ENCODE measurements around the gene FAAP100. TPM values are rescaled to one million over a fixed set of nuclear protein-coding genes. Genes with fewer than 3 reads are reported as not detected.

Gene FAAP100
- total RNA-seq, 1 donor from 2014 or later: 47.7 TPM

GRCh38 chr17:81536299-81537290 is 15.6 kb downstream of the FAAP100 start:
- TF ChIP-seq, protein P1, sequence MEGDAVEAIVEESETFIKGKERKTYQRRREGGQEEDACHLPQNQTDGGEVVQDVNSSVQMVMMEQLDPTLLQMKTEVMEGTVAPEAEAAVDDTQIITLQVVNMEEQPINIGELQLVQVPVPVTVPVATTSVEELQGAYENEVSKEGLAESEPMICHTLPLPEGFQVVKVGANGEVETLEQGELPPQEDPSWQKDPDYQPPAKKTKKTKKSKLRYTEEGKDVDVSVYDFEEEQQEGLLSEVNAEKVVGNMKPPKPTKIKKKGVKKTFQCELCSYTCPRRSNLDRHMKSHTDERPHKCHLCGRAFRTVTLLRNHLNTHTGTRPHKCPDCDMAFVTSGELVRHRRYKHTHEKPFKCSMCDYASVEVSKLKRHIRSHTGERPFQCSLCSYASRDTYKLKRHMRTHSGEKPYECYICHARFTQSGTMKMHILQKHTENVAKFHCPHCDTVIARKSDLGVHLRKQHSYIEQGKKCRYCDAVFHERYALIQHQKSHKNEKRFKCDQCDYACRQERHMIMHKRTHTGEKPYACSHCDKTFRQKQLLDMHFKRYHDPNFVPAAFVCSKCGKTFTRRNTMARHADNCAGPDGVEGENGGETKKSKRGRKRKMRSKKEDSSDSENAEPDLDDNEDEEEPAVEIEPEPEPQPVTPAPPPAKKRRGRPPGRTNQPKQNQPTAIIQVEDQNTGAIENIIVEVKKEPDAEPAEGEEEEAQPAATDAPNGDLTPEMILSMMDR (IDR thresholded peaks at IDR 0.05; ENCODE audit: unreplicated experiment): no peak
- DNase-seq (ENCODE audit: low spot score, unreplicated experiment): no peak
- no peak overlapping the region for H3K4me3 Mint-ChIP-seq (ENCODE audit: low read depth)

DNA sequence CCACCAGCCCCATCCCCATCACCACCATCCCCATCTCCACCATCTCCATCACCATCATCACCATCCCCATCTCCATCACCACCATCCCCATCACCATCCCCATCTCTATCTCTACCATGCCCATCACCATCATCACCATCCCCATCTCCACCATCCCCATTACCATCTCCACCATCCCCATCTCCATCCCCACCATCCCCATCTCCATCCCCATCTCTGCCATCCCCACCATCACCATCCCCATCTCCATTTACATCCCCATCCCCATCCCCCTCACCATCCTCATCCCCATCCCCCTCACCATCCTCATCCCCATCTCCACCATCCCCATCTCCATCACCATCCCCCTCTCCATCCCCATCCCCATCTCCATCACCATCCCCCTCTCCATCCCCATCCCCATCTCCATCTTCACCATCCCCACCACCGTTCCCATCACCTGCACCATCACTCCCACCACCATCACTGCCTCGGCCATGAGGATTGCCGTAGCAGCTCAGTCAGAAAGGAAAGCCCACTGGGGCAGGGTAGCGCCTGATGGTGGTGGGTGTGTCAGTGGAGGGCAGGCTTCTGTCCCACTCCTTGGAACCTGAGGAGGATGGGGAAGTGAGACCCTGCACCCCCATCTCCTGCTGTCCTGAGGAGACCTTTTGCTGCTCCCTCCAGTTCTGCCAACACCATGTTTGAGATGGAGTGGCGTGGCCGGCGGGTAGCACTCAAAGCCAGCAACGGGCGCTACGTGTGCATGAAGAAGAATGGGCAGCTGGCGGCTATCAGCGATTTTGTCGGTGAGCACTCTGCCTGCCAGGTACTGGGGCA is 16.5 kb downstream of the FAAP100 start:
- no peaks in the 10 kb centered on the region for H3K36me3 Mint-ChIP-seq (ENCODE audit: insufficient read depth)
- peaks cover 9% of the 10 kb centered on the region for H3K27me3 Mint-ChIP-seq
- H3K4me3 Mint-ChIP-seq (ENCODE audit: low read depth): no peak overlapping the region
- H3K9me3 Mint-ChIP-seq (ENCODE audit: low read depth): no peaks in the 10 kb centered on the region
- DNase-seq (ENCODE audit: low spot score, unreplicated experiment): no peak
- H3K27ac Mint-ChIP-seq: no peak overlapping the region
- TF ChIP-seq, protein P1 (IDR thresholded peaks at IDR 0.05; ENCODE audit: unreplicated experiment): no peak
- no peaks in the 10 kb centered on the region for H3K4me1 Mint-ChIP-seq (ENCODE audit: low read depth)

More at GRCh38 chr17:81536299-81537290, 15.6 kb downstream of the FAAP100 start:
- Mint-ChIP-seq H3K4me1 (ENCODE audit: low read depth) (no peaks in the 10 kb centered on the region), H3K9me3 (ENCODE audit: low read depth) (no peaks in the 10 kb centered on the region), H3K27me3 (peaks cover 9% of the 10 kb centered on the region), H3K27ac (no peak overlapping the region), H3K36me3 (ENCODE audit: insufficient read depth) (no peaks in the 10 kb centered on the region)

- Mint-ChIP-seq H3K36me3 (ENCODE audit: insufficient read depth) (no peaks in the 10 kb centered on the region), H3K27me3 (peaks cover 9% of the 10 kb centered on the region), H3K27ac (no peak overlapping the region), H3K9me3 (ENCODE audit: low read depth) (no peaks in the 10 kb centered on the region), H3K4me1 (ENCODE audit: low read depth) (no peaks in the 10 kb centered on the region), H3K4me3 (ENCODE audit: low read depth) (no peak overlapping the region)
- TF ChIP-seq, protein P1 (IDR thresholded peaks at IDR 0.05; ENCODE audit: unreplicated experiment): no peak
- DNase-seq (ENCODE audit: low spot score, unreplicated experiment): no peak
These were observed 17.2 kb downstream of the FAAP100 start for GRCh38 chr17:81535007-81535328.

DNA sequence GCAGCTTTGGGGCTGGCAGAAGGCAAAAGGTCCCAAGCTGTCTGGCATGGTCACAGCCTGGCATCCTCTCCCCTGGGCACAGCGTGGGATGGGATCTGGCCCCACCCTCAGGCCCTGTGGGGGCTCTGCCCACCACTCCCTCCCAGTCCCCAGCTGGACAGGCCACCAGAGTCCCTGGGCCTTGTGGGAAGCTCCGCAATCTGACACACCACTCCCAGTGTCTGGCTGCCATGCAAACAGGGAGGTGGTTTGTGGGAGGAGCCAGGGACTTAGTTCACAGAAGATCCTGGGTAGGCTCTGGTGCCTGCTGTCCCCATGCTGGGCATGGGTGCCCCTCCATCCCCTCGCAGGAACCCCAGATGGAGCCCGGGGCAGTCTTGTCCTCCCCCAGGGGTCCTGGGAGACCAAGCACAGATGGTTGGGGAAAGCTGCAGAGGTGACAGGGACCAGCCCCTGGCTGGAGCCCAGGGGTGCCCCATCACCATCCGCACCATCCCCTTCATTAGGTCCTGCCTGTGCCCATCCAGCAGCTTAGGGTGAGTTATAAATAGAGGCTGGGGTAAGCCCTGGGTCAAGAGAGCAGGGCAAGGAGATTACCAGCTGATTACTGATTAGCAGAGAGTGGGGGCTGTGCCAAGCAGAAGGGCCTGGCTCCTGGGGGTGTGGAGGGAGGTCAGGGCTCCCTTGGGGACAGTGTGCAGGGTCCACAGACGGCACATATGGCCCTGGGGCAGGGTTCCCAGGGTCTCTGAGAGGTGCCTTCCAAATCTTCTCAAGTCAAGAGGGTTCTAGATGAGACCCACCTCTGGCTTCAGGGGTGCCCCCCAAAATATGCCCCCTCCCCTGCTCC is 17.8 kb downstream of the FAAP100 start:
- Mint-ChIP-seq H3K4me3 (ENCODE audit: low read depth) (no peak overlapping the region), H3K27me3 (peaks cover 10% of the 10 kb centered on the region), H3K9me3 (ENCODE audit: low read depth) (no peaks in the 10 kb centered on the region), H3K4me1 (ENCODE audit: low read depth) (no peaks in the 10 kb centered on the region), H3K36me3 (ENCODE audit: insufficient read depth) (no peaks in the 10 kb centered on the region), H3K27ac (no peak overlapping the region)
- TF ChIP-seq, protein P1 (IDR thresholded peaks at IDR 0.05; ENCODE audit: unreplicated experiment): no peak
- no peak for DNase-seq (ENCODE audit: low spot score, unreplicated experiment)

All from progenitor cell of endocrine pancreas (in vitro differentiated cells).